SH-SY5Y (cell line): ENCODE measurements around the gene AGAP2.

Source experiments
- GATA2 ChIP-seq: IDR thresholded peaks from 2 replicates; pipeline ENCODE4 v1.6.1; 2011; ENCODE audit warnings: mild to moderate bottlenecking, low read depth, low read length
- GATA3 ChIP-seq: IDR thresholded peaks from 2 replicates; pipeline ENCODE4 v1.6.1; 2011; ENCODE audit warnings: low read depth, mild to moderate bottlenecking, low read length, moderate library complexity

The AGAP2 gene

GRCh38 chr12:57730336-57731067 is 8.0 kb downstream of the AGAP2 start:
- TF ChIP-seq GATA2, result no peak
- TF ChIP-seq GATA3, result no peak

- TF ChIP-seq GATA3 (no peak), GATA2 (no peak)
These were observed 9.2 kb downstream of the AGAP2 start for GRCh38 chr12:57729321-57729844.

GRCh38 chr12:57727758-57728395 is 10.7 kb downstream of the AGAP2 start:
- no peak for TF ChIP-seq GATA3
- TF ChIP-seq GATA2, result no peak

DNA sequence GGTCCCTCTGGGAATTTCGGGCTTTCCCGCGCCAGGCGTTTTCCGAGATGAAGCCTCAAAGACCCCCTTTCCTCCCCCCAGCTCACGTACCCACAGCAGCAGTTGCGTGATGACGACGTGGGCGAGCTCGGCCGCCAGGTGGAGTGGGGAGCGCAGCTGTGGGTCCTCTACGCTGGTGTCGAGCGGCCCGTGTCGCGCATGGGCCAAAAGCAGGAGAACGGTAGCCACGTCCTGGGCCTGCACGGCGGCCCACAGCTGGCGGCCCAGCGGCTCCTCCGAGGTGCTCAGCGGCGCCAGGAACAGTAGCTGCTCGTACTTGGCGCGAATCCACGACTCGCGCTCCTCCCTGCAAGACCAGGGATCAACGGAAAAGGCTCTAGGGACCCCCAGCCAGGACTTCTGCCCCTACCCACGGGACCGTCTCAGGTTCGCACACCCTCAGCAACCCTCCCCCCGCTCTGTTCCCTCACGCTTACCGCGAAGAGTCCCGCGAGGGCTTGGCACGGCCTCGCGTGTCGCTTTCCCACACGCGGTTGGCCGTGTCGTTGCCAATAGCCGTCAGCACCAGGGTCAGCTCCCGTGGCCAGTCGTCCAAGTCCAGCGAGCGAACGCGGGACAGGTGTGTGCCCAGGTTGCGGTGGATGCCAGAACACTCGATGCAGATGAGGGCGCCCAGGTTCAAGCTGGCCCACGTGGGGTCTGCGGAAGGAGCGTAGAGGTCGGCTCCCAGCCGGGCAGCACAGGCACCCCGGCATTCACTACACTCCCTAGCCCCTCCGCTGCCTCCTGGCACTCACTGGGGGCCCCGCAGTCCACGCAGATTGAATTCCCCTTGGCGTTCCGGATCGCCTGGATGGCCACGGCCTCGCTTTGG is 11.4 kb downstream of the AGAP2 start:
- no peak for TF ChIP-seq GATA3
- TF ChIP-seq GATA2, result no peak

GRCh38 chr12:57726151-57726883 is 12.2 kb downstream of the AGAP2 start:
- TF ChIP-seq GATA3 (no peak), GATA2 (no peak)

DNA sequence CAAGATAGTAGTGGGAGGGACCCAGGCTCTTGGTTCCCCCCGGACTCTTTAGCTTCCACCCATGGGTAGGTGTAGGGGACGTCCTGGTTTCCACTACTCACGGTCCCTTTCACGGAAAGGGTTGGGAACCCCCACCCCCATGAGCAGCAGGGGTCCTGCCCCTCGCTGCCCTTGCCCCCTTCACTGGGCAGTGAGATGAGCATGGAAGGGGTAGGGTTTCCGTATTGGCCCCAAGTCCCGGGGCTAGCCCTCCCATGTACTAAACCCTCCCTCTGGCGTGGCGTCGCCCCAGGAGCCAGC is 12.7 kb downstream of the AGAP2 start:
- TF ChIP-seq GATA3, result no peak
- no peak for TF ChIP-seq GATA2

DNA sequence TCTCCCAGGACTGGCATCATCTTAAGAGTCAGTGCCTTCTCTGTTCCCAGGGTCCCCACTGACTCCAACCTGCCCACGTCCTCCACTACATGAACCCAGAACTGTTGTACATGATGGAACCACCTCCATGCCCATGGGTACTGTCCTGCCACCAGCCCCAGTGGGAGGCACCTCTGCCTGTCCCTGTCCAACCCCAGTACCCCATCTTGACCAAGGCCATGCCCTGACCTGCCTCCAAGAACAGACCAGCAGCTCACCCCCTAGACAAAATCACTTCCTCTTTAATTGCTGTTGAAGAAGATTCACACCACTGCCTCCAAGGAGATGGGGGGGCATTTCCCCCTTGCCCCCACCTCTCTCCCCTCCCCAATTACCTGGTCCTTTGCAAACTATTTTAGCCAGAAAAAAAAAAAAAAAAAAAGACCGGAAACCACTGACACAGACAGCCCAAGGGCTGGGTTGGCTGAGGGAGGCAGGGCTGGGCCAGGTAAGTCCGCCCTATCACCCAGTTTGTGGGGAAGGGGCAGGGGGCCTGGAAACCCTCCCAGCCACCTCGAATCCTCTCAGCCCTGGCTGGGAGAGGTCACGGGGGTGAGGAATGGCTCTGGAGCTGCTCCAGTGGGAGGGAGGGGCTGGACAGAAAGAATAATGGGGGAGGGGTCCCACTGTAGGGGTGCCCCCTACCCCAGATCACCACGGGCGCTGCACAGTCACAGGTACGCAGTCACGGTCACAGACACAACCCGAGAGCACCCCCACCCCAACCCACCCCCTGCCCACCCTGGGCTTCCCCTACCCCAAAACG is 13.4 kb downstream of the AGAP2 start:
- no peak for TF ChIP-seq GATA3
- TF ChIP-seq GATA2, result no peak

DNA sequence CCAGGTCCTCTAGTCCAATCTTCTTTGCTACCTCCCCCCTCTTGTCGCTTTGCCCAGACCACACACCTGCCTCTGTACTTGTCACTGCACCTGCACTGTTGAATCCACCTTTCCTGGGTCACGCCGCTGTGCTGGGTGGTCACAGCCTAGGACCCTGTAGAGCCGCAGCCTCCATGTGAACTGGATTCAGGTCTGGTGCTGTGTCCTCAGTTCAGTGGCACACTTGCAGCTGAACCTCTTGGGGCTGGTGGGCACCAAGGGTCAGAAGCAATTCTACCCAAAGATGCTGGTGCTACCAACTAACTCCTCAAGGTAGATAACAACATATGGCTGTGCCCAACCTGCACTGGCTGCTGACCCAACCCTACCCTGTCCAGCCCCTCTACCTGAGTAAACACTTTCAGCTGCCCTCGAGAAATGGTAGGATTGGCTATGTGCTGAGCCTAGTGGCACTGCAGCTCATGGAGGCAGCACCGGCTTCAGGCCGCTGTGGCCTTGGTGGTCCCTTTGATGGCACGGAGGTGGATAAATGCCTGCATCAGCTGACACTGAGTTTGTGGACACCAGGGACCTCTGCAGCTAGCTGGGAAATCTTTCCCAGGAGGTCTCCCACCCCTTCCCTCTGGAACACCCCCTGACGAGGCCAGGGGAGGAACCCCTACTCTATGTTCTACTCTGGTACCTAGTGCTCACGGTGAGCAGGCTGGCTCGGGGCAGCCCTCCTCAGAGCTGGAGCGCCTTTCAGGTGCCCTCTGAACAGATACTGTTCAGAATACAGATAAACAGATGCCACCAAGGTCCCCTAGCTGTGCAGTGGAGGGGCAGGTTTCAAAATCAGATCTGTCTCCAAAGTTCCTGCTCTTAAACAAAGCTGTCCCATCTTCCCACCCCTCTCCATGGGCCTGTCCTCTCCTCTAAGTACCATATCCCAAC is 14.3 kb downstream of the AGAP2 start:
- TF ChIP-seq GATA2, result no peak
- TF ChIP-seq GATA3, result no peak

- TF ChIP-seq GATA3 (no peak), GATA2 (no peak)
These were observed 14.9 kb downstream of the AGAP2 start for GRCh38 chr12:57723630-57723962.

- TF ChIP-seq GATA2 (no peak), GATA3 (no peak)
These were observed 15.6 kb downstream of the AGAP2 start for GRCh38 chr12:57722716-57723629.
